K562 (cell line): ENCODE results near the gene FCSK.
"Not testable (repeated sequence)": the region's sequence is repeated elsewhere in the genome, so short reads cannot be mapped to it uniquely, and the experiment has no call there.

Experiments
- ATF7 ChIP-seq: fragments of 450-650 bp; IDR thresholded peaks from 2 replicates; pipeline ENCODE4 v1.7.1; 2014; ENCODE audit warnings: mild to moderate bottlenecking, moderate library complexity
- CBX2 ChIP-seq: fragments of 200-600 bp; sonication (generic); IDR thresholded peaks from one replicate; pipeline ENCODE4 v1.6.1; 2012; ENCODE audit warnings: mild to moderate bottlenecking, low read length, inconsistent platforms; ENCODE audit not compliant: insufficient read depth, poor library complexity, severe bottlenecking
- CTCF ChIP-seq, 3 experiments: IDR thresholded peaks in 2 of 3; conservative IDR thresholded peaks in 1 of 3; 2 replicates each; pipeline ENCODE4 v1.5.1; 2011 to 2012; ENCODE audit warnings: low read length in 3 of 3, mild to moderate bottlenecking in 3 of 3, control low read depth in 2 of 3, improper control_type of control experiment in 1 of 3, inconsistent platforms in 1 of 3, low read depth in 1 of 3, mixed read lengths in 1 of 3, moderate library complexity in 1 of 3; ENCODE audit not compliant: insufficient read depth in 2 of 3
- MAFK ChIP-seq: IDR thresholded peaks from 2 replicates; pipeline ENCODE4 v1.6.1; 2011; ENCODE audit warnings: low read length, improper control_type of control experiment
- MNT ChIP-seq, 2 experiments: fragments of 450-650 bp; conservative IDR thresholded peaks; 2 replicates each; pipeline ENCODE4 v1.6.1; 2017; ENCODE audit warnings: mild to moderate bottlenecking in 2 of 2, moderate library complexity in 2 of 2
- NFE2L1 ChIP-seq: fragments of 450-650 bp; IDR thresholded peaks from 2 replicates; pipeline ENCODE4 v1.6.1; 2016; ENCODE audit warnings: missing genetic modification characterization, low read depth, mild to moderate bottlenecking, missing compliant biosample characterization, moderate library complexity, borderline replicate concordance
- PML ChIP-seq: IDR thresholded peaks from 2 replicates; pipeline ENCODE4 v1.6.1; 2012; ENCODE audit warnings: low read length, inconsistent platforms
- POLR2A ChIP-seq: fragments of 450-650 bp; conservative IDR thresholded peaks from 2 replicates; pipeline ENCODE4 v1.6.1; 2016
- SMAD4 ChIP-seq: fragments of 250-450 bp; sonication (Bioruptor Pico); conservative IDR thresholded peaks from 2 replicates; pipeline ENCODE4 v1.8.0; 2021; ENCODE audit warnings: inconsistent platforms, mild to moderate bottlenecking, moderate library complexity
- ZNF121 ChIP-seq: sonication (generic); formaldehyde crosslinking; conservative IDR thresholded peaks from 2 replicates; pipeline ENCODE4 v1.8.0; 2022; ENCODE audit warnings: missing genetic modification reagents
- ZNF280B ChIP-seq: fragments of 250-450 bp; sonication (Bioruptor Pico); IDR thresholded peaks from 2 replicates; pipeline ENCODE4 v1.5.1; 2021; ENCODE audit warnings: mild to moderate bottlenecking
- TF ChIP-seq, protein P1 (sequence below): sonication (generic); formaldehyde crosslinking; IDR thresholded peaks from 2 replicates; pipeline ENCODE4 v1.8.1; 2022; ENCODE audit warnings: missing genetic modification reagents

DNA sequence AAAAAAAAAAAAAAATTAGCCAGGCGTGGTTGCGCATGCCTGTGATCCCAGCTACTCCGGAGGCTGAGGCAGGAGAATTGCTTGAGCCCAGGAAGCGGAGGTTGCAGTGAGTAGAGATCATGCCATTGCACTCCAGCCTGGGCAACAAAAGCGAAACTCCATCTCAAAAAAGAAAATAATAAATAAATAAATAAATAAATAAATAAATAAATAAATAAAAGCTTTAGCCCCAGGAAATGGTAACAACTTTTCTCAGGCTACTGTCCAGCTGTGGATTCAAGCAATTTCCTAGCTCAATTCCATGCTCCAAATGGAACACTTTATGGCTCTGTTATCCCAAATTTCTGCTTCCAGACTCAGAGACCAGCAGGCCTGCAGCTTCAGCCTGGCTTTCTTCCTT lies 40.8 kb upstream of the FCSK start:
- TF ChIP-seq MAFK; CTCF (IDR thresholded peaks at IDR 0.05 in 2 of 3, conservative IDR thresholded peaks at IDR 0.05 in 1 of 3; ENCODE audit: insufficient read depth in 2 of 3, low read depth in 1 of 3, low read length in 3 of 3); MNT (conservative IDR thresholded peaks at IDR 0.05); CBX2; POLR2A; ZNF280B (CRISPR knock-in tag); PML; NFE2L1; SMAD4 (CRISPR knock-in tag); ATF7; ZNF121: not testable (repeated sequence)
- TF ChIP-seq, protein P1, sequence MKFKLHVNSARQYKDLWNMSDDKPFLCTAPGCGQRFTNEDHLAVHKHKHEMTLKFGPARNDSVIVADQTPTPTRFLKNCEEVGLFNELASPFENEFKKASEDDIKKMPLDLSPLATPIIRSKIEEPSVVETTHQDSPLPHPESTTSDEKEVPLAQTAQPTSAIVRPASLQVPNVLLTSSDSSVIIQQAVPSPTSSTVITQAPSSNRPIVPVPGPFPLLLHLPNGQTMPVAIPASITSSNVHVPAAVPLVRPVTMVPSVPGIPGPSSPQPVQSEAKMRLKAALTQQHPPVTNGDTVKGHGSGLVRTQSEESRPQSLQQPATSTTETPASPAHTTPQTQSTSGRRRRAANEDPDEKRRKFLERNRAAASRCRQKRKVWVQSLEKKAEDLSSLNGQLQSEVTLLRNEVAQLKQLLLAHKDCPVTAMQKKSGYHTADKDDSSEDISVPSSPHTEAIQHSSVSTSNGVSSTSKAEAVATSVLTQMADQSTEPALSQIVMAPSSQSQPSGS (CRISPR knock-in tag): not testable (repeated sequence)
